NCI-H187 treated with DMSO at 0.1 percent for 48 hours (cell line): ENCODE measurements around the gene VPS33B.

Experiments
- DNase-seq: peaks from one replicate; lab custom pipeline; 2025; lab: John Stamatoyannopoulos, UW

The VPS33B gene

DNA sequence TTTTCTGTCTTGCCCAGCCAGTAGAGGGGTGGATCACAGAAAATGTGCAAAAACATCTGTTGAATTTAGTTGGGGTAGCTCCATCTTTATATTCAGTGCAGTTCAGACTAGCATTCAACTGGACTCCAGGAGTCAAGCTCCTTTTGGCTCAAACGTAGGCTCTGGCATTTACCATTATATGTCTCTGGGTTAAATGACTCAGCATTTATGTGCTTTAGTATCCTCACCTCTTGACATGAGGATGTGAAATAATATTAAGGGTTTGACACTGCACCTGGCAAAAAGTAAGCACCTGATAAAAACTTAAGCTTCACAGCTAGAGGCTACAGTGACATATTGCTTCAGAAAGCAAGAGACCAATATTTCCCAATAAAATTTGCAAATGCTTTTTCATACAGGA, 42.8 kb downstream of the VPS33B start:
- DNase-seq = no peak

GRCh38 chr15:90974216-90974615, 48.2 kb downstream of the VPS33B start:
- DNase-seq = no peak

- DNase-seq = no peak
Measured at GRCh38 chr15:90972133-90972532, 50.3 kb downstream of the VPS33B start.

GRCh38 chr15:90970274-90970673, 52.1 kb downstream of the VPS33B start:
- DNase-seq = no peak

- DNase-seq = no peak
Measured at GRCh38 chr15:90968434-90968833, 54.0 kb downstream of the VPS33B start.

DNA sequence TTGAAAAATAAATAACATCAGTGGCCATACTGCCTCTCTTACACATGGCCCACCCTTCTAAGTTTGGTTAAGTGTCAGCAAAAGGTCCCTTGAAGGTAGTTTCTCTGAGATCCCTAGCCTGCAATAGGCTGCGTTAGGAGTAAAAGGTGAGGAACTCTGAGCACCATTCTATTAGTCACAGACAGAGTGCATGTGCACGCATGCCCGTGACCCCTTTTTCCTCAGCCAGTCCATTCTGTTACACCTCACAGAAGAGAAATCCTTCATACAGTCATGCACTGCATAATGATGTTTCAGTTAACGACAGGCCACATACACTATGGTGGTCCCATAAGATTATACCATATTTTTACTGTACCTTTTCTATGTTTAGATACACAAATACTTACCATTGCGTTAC, 55.2 kb downstream of the VPS33B start:
- DNase-seq = no peak

DNA sequence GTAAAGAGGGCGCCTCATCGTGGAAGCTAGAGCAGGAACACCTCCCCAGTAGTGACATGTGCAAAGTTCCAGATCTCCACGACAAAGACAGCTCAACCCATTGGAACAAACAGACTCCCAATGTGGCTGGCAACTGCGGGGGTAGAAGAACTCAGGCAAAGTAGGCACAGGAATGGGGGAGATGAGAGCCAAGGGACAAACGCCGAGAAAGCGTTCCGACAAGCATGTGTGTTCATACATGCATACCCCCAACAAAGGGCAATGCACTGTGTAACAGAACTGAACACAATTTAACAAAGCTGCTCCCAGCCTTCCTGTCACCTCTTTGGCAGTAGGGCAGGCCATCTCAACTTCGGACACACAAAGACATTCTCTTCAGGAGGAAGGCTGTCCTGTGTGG, 56.1 kb downstream of the VPS33B start:
- no peak for DNase-seq

- no peak for DNase-seq
Measured at GRCh38 chr15:90962021-90962420, 60.4 kb downstream of the VPS33B start.

- no peak for DNase-seq
Measured at GRCh38 chr15:90960298-90961091, 61.9 kb downstream of the VPS33B start.

GRCh38 chr15:90959894-90960293, 62.5 kb downstream of the VPS33B start:
- DNase-seq = no peak

DNA sequence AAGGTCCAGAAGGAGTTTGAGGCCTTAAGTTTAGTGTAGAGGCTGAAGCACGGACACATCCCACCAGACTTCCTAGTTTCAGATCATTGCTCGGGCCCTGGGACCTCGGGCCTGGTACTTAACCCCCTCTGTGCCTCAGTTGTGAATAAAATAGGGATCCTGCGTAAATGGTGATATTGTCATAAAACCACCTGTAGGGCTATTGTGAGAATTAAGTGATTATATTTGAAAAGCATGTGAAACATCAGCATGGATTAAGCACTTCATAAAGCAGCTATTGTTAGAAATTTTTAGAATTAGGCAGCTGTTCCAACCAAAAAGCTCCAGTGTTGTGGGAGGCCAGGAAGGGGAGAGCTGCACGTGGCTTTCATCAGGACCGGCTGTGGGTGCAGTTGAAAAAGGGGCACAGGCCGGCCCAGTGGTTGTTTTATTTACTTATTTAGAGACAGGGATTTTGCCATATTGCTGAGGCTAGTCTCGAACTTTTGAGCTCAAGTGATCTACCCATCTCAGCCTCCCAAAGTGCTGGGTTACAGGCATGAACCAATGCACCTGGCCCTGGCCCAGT, 63.3 kb downstream of the VPS33B start:
- DNase-seq = no peak

GRCh38 chr15:90957791-90958190, 64.6 kb downstream of the VPS33B start:
- no peak for DNase-seq

DNA sequence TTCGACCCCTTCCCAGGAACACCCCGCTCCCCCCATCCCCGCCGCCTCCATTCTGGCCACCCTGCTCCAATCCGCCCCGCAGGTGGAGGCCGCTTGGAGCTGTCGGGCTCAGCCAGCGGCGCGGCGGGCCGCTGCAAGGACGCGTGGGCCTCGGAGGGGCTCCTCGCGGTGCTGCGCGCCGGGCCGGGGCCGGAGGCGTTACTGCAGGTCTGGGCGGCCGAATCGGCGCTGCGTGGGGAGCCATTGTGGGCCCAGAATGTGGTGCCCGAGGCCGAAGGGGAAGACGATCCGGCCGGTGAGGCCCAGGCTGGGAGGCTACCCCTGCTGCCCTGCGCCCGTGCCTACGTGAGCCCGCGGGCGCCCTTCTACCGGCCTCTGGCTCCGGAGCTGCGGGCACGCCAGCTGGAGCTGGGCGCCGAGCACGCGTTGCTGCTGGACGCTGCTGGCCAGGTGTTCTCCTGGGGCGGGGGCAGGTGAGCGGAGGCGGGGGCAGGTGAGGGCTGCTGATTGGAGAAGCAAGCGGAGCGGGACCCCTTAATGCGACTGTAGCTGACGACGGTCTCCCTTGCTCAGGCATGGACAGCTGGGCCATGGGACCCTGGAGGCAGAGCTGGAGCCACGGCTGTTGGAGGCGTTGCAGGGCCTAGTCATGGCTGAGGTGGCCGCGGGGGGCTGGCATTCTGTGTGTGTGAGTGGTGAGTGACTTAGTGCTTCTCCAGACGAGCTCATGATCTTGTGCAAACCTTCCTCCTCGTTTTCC, 65.2 kb downstream of the VPS33B start:
- no peak for DNase-seq

- DNase-seq = peak; percentile 5
Measured at GRCh38 chr15:90956274-90957030, 65.9 kb downstream of the VPS33B start.

GRCh38 chr15:90955624-90956273, 66.6 kb downstream of the VPS33B start:
- peak; percentile 1 for DNase-seq

DNA sequence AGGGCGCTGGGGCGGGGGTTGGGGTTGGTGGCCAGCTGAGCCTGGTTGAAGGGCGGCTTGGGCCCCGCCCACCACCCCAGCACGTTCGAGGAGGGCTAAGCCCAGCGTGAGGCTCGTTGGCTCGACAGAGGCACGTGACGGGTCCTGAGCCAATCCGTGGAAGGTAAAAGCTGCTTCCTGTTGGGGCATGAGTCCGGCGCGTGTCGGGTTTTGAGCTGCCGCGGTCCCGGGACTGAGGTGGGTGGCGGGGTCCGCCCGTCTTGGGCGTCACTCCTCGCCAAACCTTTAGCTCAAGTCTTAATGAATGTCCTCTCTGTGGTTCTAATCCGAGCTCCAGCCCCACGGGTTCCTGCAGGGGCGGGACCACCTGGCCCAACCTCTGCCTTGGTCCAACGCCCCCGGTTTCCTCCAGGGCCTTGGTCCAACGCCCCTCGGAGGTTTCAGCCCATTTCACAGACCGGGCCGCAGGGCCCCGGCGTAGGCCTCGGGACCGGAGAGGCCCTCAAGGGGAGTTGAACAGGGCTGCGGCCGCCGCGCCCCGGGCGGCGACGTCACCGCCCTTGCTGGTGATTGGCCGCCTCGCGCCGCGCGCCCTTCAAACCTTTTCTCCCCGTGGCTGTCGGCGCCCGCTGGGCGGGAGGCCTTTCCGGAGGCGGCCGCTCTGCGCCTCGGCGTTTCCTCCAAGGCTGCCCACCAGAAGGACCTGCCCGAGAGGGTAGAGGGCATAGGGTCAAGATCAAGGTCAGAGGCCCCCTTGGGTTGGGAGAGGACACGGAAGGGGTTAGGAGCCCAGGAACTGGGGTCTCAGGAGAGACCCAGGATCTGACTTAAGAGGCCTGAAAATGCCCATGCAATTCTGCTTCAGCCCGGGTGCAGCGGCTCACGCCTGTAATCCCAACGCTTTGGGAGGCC, 67.4 kb downstream of the VPS33B start, which contains the start of gene RCCD1:
TSS of gene RCCD1 (plus strand) at position 173 of the 912 bp plus-strand sequence. CDS start 1,851 bp downstream, outside the sequence.
- DNase-seq = peak; percentile 82

DNA sequence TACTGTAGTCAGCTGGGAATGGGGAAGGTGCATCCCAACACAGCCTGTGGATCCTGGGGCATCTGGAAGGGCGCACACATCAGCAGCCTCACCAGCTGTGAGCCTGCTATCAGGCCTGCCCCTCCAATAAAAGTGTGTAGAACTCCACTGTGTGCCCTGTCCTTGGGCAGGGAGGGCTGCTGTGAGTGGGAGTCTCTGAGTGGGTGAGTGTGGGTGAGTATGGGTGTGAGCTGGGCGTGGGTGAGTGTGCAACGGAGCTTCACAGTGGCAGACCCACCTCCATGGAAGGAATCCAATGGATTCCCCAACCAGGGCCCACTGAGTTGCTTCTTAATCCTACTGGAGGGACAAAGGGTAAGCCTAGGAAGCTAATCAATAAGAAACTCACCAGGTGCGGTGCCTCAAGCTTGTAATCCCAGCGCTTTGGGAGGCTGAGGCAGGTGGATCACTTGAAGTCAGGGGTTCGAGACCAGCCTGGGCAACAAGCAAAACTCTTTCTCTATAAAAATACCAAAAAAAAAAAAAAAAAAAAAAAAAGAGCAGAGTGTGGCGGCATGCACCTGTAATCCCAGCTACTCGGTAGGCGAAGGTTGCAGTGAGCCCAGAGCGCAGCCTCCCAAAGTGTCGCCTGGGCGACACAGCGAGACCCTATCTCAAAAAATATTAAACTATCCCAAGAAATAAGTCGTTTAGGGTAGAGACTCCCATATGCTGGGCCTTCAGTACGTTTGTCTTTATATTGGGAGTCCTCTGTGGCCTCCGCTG, 68.3 kb downstream of the VPS33B start:
- DNase-seq = no peak

DNA sequence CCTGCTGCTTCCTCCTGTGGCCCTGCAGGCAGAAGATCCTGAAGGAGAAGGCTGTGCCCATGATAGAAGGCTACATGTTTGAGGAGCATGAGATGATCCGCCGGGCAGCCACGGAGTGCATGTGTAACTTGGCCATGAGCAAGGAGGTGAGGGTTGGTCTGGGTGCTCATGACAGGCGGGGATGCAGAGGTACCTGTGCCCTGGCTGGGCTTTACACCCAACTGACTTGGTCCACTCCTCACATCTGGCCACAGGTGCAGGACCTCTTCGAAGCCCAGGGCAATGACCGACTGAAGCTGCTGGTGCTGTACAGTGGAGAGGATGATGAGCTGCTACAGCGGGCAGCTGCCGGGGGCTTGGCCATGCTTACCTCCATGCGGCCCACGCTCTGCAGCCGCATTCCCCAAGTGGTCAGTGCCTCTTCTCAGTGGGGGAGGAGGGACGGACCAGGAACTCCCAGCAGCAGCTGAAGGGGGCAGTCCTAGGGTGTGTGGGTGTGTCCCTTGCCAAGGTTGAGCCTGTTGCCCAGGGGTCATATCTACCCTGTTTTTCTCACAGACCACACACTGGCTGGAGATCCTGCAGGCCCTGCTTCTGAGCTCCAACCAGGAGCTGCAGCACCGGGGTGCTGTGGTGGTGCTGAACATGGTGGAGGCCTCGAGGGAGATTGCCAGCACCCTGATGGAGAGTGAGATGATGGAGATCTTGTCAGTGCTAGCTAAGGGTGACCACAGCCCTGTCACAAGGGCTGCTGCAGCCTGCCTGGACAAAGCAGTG, 69.3 kb downstream of the VPS33B start:
- DNase-seq = no peak

DNA sequence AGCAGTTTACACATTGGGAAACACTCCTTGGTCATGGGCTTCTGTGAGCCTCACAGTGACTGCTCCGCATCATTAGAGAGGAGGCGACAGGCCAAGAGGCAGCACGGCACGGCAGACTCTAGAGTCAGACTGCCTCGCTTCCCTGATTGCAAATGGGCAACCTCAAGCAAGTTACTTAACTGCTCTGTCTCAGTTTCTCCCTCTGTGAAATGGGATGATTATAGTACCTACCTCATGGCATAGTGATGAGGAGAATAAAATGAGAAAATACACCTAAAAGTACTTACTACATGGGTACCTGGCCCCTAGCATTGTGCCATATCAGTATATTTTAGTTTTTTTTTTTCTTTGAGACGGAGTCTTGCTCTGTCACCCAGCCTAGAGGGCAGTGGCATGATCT, 71.7 kb downstream of the VPS33B start:
- no peak for DNase-seq
